Measurements from ENCODE around the gene SLC25A42.
"Not testable (repeated sequence)": the region's sequence is repeated elsewhere in the genome, so short reads cannot be mapped to it uniquely, and the experiment has no call there.

Gene SLC25A42

DNA sequence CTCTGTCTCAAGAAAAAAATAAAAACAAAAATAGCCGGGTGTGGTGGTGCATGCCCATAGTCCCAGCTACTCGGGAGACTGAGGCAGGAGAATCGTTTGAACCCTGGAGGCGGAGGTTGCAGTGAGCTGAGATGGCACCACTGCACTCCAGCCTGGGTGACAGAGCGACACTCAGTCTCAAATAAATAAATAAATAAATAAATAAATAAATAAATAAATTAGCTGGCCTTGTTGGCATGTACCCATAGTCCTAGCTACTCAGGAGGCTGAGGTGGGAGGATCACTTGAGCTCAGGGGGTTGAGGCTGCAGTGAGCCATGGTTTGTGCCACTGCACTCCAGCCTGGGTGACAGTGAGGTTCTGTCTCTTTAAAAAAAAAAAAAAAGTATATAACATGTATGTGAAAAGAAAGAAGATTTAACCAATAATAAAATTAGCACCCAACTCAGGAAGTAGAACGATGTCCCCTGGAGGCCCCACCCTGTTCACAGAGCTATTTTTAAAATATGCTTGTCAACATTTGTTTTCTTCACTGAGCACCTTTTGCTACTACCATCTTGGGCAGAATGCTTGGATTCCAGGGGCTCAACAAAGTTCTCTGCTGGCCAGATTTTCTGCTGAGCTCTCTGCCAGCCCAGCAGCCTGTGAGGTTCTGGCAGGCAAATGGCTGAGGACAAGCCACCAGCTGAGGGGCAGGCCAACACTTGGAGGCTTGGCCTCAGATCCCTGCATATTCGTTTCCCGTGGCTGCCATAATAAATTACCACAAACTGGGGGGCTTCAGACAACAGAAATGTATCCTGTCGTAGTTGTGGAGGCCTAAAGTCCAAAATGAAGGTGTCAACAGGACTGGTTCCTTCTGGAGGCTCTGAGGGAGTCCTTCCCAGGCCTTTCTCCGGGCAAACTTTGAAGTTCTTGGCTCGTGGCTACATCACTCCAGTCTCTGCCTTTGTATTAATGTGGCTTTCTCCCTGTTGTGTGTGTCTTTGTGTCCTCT is 5.2 kb downstream of the SLC25A42 start:
- no peak for DNase-seq (ENCODE audit: low read depth)

DNA sequence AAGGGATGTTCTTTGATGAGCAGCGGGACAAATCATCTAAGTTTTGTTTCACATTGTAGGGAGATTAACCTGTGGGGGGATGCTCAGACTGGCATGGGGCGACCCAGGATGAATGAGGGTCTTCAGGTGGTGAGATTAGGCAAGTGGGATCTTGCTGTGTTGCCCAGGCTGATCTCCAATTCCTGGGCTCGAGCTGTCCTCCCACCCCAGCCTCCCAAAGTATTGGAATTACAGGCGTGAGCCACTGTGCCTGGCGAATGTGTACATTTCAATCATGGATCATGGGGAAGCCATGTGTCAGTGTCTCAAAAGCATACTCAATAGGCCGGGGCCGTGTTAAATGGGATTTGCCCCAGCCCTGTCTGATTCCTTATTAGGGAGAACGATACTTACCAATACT is 8.1 kb downstream of the SLC25A42 start:
- no peak for DNase-seq (ENCODE audit: low read depth)

DNA sequence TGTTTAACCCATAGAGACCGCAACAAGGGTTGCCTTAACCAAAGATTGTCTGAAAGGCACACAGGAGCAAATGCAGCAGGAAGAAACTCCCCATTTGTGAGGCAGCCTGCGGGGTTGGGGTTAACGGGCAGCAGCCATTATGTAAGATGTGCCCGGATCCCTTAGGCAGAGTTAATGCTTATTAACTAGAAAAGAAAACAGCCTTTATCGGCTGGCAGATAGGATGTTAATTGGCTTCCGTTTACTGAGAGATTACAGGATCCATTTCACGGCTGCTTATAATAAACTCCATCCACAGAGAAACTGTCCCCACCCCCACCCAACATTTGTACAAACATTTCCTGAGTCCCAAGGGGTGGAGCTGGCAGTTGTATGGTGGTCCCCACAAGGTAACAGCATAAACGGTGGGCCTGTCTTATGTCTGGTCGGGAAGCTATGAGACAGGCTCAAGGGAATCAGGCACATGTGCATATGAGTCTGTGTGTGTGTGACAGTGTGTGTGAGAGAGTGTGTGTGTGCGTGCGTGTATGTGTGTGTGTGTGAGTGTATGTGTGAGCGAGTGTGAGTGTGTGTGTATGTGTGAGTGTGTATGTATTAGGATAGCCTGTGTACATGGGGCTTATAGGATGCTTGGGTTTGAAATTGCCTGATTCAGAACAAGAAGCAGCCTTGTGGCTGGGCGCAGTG is 10.5 kb downstream of the SLC25A42 start:
- DNase-seq (ENCODE audit: low read depth) = no peak

DNA sequence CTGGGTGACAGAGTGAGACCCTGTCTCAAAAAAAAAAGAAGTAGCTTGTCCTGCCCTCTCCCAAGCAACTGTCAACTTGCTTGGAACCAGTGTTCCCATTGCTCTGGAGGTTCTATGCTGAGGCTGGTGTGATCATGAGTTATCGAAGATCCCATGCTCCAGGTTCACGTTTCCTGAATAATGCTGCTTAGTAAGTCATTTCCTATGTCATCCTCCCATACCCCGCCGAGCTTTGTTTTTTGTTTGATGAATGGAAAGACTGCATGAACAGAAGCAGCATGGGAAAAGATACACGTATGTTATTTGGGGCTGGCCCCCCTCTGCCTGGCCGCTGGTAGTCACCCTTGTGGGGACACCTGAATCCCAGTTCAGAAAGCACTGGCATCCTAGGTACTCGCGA is 11.3 kb downstream of the SLC25A42 start:
- no peak for DNase-seq (ENCODE audit: low read depth)

DNA sequence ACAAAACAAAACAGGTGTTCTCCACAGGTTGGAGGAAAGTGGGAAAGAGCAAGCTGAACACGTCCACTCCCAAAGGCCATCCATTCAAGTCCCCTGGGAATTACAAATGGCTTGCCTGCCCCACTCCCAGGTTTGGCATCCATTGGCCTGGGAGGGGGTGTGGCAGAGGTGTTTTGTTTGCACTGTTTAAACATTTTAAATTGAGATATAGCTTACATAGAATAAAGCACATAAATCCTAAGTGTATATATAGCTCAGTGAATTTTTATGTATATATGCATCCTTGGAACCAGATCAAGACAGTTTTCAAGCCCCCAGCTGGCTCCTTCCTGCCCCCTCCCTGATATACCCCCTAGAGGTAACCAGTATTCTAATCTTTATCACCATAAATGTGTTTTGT is 12.7 kb downstream of the SLC25A42 start:
- DNase-seq (ENCODE audit: low read depth) = no peak

DNA sequence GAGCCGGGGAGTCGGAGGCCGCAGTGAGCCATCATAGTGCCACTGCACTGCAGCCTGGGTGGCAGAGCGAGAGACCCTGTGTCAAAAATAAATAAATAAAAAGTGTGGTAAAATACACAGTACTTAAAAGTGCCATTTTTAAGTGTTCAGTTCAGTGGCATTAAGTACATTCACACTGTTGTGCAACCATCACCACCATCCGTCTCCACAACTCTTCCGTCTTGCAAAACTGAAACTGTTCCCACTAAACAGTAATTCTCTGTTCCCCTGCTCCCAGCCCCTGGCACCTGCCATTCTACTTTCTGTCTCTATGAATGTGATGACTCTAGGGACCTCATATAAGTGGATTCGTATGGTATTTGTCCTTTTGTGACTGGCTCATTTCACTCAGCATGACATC is 13.3 kb downstream of the SLC25A42 start:
- DNase-seq (ENCODE audit: low read depth) = no peak

DNA sequence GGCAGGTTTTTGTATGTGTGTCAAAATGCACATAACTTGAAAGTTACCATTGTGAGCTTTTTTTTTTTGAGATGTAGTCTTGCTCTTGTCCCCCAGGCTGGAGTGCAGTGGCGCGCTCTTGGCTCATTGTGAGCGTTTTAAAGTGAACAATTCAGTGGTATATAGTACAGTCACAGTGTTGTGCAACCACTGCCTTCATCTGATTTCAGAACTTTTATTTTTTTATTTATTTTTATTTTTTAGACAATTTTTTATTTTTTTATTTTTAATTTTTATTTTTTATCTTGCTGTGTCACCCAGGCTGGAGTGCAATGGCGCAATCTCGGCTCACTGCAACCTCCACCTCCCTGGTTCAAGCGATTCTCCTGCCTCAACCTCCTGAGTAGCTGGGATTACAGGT is 15.0 kb downstream of the SLC25A42 start:
- no peak for DNase-seq (ENCODE audit: low read depth)

DNA sequence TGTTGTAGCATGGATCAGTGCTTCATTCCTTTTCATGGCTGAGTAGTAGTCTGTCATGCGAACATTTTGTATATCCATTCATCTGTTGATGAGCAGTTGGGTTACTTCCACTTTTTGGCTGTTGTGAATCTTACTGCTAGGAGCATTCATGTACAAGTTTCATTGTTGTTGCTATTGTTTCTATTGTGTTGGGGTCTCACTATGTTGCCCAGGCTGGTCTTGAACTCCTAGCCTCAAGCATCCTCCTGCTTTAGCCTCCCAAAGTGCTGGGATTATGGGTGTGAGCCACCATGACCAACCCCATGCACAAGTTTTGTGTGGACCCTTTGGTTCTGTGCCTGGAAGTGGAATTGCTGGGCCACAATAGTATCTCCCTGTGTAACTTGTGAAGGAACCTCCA is 15.8 kb downstream of the SLC25A42 start:
- no peak for DNase-seq (ENCODE audit: low read depth)

DNA sequence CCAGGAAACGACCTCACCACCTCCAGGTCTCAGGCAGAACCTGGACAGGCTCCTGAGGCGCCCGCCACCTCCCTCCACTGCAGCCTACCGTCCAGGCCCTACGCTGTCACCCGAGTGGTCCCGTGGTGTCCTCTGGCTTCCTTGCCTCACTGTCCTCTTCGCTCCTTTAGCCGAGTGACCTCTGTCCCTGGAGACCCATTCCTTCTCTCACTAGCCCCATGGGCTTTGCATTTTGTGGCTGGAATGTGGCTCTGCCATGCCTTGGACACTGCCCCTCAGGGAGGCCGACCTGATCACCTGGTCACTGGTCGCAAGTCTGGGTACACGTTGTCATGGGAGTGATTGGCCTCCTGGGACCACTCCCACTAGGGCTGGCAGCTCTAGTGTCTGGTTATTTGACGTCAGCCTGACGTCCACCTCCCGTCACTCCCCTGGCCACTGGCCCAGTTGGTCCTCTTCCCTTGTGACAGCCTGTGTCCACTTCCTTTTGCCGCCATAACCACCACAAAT is 17.9 kb downstream of the SLC25A42 start:
- DNase-seq (ENCODE audit: low read depth) = no peak

DNA sequence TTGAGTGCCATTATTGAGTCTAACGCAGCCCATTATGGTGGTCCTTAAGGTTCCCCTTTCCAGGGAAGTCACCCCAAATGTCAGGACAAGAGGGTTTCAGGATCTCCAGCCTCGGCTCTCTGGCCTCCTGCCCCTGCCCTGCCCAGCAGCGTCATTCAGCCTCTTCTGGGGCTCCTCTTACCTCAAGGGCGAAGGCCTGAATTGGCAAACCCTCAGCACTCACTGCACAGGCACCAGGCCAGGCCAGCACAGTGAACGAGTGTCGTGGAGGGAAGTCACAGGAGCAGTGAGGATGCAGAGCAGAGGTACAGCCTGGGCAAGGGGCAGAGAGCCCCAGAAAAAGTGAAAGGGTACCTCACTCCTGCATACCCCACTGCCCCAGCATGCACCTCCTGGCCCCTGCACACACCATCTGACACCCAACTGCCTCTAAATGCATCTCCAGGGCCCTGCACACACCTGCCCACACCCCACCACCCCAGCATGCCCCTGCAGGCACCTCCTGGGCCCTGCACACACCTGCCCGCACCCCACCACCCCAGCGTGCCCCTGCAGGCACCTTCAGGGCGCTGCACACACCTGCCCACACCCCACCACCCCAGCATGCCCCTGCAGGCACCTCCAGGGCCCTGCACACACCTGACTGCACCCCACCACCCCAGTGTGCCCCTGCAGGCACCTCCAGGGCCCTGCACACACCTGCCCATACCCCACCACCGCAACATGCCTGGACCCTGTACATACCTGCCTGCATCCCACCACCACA is 19.8 kb downstream of the SLC25A42 start:
- DNase-seq (ENCODE audit: low read depth) = no peak

DNA sequence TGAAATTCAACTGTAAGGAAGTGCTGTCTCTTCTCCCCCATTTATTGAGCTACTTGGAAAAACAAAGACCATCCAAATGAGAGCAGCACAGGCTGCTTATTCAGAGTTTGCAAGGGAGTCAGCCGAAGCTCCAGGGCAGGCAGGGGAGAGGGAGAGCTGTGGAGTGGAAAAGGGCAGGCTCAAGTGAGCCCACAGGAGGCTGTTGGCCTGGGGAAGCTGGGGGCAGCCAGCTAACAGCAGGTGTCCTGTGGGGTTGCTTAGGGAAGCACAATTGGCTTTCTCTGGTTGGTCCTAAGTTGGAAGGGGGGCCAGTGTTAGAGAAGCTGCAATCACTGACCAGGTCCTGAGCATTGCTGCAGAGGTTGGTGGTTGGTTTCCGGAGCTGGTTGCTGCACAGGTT is 23.9 kb downstream of the SLC25A42 start:
- DNase-seq (ENCODE audit: low read depth) = no peak

DNA sequence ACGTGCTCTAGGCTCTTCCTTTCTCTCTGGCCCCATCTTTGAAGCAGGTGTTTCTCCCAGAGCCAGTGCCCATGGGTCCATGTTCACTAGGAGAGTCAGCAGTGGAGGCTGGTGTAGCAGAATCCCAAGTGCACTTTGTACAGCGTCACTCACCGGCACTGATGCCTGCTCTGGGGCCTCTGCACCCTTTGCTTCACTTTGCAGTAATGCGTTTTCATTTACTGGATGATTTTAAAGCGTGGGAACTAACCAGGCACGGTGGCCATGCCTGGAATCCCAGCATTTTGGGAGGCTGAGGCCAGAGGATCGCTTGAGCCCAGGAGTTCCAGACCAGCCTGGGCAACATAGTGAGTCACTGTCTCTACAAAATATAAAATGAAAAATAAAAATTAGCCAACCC is 30.7 kb downstream of the SLC25A42 start:
- DNase-seq (ENCODE audit: low read depth) = no peak

DNA sequence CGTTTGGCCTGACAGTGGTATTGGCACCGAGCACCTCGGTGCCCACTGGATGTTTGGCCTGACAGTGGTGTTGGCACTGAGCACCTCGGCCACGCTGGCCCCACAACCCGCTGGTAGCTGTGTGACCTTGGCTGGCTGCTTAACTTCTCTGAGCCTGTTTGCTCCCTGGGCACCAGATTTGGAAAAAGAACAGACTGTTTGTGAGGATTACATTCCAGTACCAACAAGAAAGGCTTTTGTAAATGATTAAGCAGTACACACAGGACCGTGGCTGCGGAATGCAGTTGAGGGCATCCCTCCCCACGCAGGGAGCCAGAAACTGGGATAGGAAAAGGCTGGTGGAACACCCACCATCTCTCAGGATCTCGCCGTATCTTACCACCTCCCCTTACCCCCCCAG is 31.9 kb downstream of the SLC25A42 start:
- DNase-seq (ENCODE audit: low read depth) = no peak

DNA sequence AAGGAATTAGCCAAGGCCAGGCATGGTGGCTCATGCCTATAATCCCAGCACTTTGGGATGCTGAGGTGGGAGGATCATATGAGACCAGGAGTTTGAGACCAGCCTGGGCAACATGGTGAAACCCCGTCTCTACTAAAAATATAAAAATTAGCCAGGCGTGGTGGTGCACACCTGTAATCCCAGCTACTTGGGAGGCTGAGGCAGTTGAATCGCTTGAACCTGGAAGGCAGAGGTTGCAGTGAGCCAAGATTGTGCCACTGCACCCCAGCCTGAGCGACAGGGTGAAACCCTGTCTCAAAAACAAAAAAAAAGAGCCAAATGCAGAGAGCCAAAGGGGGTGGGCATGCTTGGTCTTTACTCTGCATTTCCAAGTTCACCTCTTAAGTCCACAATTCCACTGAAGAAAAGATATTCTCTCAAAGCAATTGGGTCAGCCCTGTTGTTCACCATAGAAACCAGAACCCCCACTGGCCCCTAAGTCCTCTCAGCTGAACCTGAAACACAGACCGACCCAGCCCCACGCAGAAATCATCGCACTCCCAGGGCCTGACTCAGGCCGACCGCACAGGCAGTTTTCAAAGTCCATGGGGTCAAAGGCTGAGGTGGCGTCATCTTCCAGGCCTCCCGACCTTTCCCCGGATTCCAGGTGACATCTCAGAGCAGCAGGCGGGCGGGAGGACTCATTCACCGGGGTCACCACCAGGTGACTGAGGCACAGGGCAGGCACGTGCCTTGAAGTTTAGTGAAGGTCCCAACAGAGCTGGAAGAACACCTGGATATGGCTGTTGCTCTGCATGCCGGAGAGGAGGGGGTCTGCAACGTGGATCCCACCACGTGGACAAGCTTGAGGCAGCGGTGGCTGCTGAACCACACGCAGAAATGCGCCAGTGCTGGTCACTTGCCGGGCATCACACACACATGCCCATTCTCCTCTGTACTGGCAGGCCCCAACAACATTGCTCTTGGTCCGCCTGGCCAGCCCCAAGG is 33.1 kb downstream of the SLC25A42 start:
- DNase-seq (ENCODE audit: low read depth) = no peak

DNA sequence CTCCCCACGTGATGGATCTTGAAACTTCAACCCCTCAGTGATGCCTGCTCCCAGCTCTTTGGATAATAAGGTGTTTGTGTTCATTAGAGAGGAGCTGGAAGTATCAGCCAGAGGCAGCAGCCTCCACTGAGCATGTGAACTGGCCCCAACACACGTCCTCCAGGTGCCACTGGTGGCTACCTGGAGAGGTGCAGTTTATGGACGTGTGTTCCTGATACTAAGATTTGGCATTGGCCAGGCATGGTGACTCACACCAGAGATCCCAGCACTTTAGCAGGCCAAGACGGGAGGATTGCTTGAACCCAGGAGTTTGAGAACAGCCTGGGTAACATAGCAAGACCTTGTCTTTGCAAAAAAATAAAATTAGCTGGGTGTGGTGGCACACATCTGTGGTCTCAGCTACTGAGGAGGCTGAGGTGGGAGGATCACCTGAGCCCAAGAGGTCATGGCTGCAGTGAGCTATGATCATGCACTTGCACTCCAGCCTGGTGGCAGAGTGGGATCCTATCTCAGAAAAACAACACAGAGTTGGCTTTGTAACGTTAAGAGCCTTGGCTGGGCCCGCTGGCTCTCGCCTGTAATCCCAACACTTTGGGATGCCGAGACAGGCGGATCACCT is 34.4 kb downstream of the SLC25A42 start:
- no peak for DNase-seq (ENCODE audit: low read depth)

DNA sequence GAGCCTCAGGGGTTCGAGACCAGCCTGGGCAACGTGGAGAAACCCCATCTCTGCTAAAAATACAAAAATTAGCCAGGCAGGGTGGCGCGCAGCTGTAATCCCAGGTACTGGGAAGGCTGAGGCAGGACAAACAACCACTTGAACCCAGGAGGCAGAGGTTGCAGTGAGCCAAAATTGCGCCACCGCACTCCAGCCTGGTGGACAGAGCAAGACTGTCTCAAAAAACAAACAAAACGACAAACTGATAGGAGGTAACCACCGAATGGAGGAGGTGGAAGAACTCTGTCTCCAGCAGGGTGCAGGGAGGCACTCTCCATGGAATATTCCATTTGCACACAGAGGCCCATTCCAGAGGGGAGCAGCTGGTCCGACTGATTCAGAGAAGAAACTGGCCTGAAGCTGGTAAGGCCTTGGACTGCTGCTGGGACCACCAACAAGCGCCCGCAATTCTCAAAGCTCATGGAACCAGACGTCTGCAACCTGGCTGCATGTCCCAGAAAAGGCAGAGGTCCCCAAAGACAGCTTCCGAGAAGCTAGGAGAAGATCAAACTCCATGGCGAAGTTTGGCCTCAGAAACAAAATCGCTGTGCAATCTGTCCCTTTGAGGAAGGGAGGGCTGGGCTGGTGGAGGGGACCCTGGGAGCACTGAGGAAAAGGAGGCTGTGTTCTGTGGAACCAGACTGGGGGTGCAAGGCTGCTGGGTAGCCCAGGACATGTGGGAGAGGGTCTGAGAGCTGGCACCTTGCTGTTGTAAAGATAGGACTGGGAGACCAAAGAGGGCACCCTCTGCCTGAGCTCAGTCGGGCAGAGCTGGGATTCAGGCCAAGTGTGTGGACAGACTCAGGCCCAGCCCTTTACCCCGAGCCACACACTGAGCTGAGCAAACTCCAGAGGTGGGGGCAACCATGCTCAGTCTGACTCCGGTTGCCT is 35.2 kb downstream of the SLC25A42 start:
- DNase-seq (ENCODE audit: low read depth) = no peak

DNA sequence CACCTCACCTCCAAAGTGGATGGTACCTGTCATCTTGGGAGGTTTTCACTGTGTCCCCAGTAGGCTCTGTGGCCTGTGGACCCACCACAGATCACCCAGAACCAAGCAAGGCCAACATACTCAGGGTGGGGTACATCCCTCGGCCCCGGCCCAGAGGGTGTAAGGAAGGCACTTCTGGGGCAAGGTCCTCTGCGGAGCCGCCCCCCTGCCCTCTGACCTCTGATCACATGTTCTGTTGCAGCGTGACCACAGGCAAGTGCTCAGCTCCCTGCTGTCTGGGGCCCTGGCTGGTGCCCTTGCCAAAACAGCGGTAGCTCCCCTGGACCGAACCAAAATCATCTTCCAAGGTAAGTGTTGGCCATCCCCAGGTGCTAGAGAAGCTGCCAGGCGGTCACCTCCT is 37.7 kb downstream of the SLC25A42 start:
- DNase-seq (ENCODE audit: low read depth) = no peak

DNA sequence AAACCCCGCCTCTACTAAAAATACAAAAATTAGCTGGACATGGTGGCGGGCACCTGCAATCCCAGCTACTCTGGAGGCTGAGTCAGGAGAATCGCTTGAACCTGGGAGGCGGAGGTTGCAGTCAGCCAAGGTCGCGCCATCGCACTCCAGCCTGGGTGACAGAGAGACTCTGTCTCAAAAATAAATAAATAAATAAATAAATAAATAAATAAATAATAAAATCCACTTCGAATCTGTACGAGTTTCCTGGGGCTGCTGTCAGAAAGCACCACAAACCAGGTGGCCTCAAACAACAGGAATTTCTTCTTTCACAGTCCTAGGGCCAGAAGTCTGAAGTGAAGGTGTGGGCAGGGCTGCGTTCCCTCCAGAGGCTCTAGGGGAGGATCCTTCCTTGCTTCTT is 38.8 kb downstream of the SLC25A42 start:
- DNase-seq (ENCODE audit: low read depth) = not testable (repeated sequence)

DNA sequence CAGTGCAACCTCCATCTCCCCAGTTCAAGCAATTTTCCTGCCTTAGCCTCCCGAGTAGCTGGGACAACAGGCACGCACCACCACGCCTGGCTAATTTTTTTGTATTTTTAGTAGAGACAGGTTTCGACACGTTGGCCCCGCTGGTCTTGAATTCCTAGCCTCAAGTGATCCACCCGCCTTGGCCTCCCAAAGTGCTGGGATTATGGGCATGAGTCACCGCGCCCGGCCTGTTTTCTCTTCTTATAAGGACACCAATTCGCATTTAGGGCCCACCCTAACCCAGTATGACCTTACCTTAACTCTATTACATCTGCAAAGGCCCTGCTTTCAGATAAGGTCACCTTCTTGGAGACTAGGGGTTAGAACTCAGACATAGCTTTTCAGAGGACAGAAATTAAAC is 39.4 kb downstream of the SLC25A42 start:
- DNase-seq (ENCODE audit: low read depth) = no peak
